Renal cortex interstitium (tissue), 15 donors: ENCODE data around the gene CLEC9A. TPM values are rescaled to one million over a fixed set of nuclear protein-coding genes. Genes with fewer than 3 reads are reported as not detected.
"Not testable (repeated sequence)": the region's sequence is repeated elsewhere in the genome, so short reads cannot be mapped to it uniquely, and the experiment has no call there.

Experiments
- DNase-seq, 11 donors: peaks; one replicate each; pipeline ENCODE4 v3.0.0-alpha.2; 2013; ENCODE audit warnings: low read depth in 9 of 11, low spot score in 4 of 11; ENCODE audit errors: extremely low read depth in 1 of 11
- long read RNA-seq, 16 experiments: transcript quantifications; one replicate each; lab custom pipeline, GENCODE V29; 2026
- polyA plus RNA-seq, 3 donors: library from polyadenylated mRNA; unstranded; fragments of 120-200 nt; gene quantifications; one replicate each; pipeline ENCODE4 v1.2.1, GENCODE V29; 2013; ENCODE audit not compliant: insufficient read length in 3 of 3

The CLEC9A gene
- polyA plus RNA-seq: under 1 TPM; 0.22 to 0.39 (median 0.38) TPM
- long read RNA-seq, donor 1: 0 reads
- long read RNA-seq, donor 2: 0 reads
- long read RNA-seq, donor 3: 0 reads
- long read RNA-seq, donor 4: 0 reads
- long read RNA-seq, donor 5: 0 reads
- long read RNA-seq, donor 6: 0 reads
- long read RNA-seq, donor 7: 0 reads
- long read RNA-seq, donor 8: 0 reads
- long read RNA-seq, donor 9: 0 reads
- long read RNA-seq, donor 10: 0 reads
- long read RNA-seq, donor 11: 0 reads
- long read RNA-seq, donor 12: 0 reads
- long read RNA-seq, donor 13: 0 reads
- long read RNA-seq, donor 14: 0 reads
- long read RNA-seq, donor 15: 0 reads
- long read RNA-seq, donor 16: 0 reads

DNA sequence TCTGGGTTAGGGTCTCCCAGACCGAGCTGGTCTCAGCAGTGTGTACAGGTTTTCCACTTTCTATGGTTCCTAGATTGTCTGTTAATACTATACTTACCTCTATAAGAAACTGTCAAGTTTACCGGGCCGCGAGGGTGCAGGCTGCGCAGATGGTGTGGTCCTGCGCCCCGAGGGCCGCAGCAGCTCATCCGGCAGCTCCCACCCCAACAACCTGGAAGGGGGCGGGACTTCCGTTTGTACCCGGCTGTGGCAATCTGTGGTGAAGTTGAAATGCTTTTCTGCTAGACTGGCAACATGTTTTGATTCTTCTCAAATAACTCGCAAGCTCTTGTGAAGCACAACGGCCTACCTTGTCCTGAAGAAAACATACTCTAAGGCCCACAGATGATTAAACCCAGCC, at the start of gene CLEC9A:
Gene CLEC9A, plus strand, starts transcription at position 237 of the 400 bp plus-strand sequence. CDS start 22,006 bp downstream, outside the sequence.
- DNase-seq: no peak

DNA sequence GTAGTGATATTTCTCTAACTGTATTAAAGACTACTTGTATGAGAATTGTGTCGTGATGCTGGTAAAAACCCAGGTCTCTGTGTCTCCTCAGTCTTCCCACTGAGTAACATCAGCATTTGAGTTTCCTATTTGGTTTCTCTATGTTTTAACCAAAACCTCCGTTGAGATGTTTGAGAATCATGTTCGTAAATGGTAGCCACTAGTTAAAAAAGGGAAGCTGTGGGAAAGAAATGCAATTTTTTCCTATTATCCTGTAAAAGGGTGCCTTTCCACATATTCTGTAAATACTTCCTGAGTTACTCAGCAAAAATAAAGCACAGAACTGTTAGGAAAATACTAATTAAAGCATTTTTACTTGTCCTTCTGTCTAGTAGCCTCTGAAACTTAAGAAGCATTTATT, 38.6 kb upstream of the CLEC9A start:
- DNase-seq: no peak

DNA sequence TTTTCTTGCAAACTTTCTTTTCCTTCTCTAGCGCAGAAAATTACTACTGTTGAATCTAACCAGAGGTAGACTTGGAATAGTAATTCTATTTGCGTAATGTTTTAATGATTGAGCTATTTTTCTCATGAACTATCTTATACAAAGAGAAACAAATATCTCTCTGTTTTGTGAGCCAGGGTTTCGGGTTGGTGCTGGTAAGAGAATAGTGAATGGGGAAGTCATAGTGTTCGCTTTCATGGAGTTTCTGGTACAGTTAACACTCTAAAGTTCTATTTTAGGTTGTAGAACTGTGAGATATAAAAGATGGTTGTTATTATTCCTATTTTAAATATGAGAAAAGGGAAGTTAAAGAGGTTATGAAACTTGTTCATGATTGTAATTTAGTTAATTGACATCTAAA, 38.2 kb upstream of the CLEC9A start:
- DNase-seq: no peak

DNA sequence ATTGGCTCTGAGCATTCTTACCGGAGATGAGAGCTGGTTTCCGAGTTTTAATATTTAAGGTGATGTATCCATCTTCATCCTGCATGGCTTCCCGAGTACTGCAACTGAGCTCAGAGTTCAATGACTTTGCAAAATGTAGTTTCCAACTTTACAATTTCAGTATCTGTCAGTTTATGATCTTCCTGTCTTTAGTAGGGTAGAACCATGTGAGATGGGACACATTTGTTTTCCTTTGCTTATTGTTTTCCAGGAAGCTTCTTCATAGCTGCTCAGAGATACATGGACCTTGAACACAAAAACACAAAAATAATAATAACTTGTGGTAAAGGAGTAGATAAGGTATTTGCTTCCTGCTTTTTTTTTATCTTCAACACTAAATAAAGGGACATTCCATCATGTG, 31.5 kb upstream of the CLEC9A start, which contains the start of gene CLEC1B:
Gene CLEC1B, minus strand, starts transcription at position 106 of the 400 bp plus-strand sequence. Its CDS starts 21 bp downstream, at position 85.
- no peak for DNase-seq

DNA sequence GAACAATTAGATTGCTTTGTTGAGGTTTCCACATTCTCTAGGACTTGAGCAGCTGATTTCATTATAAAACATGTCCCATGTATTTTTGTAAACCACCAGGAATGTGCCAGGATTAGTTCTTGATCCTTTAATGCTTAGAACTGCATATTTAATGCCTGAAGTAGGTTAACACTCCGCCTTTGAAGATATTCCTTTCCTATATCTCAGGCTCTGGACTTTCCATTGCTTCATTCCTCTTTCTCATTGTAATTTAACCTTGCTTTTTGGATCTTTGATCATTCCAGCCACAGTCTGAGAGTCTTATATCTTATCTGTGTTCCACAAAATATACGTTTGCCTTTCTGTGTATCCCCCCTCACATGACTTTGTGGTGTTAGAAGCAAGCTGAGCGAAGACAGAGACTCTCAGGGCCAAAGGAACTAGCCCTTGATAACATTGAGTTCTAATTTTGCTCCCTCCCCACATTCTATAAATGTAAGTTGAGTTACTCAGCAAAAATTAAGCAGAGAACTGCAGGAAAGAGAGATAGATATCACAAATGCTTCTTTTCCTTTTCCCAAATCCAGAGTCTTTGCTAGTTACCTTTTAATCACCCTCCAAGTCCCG, 29.2 kb upstream of the CLEC9A start:
- no peak for DNase-seq

DNA sequence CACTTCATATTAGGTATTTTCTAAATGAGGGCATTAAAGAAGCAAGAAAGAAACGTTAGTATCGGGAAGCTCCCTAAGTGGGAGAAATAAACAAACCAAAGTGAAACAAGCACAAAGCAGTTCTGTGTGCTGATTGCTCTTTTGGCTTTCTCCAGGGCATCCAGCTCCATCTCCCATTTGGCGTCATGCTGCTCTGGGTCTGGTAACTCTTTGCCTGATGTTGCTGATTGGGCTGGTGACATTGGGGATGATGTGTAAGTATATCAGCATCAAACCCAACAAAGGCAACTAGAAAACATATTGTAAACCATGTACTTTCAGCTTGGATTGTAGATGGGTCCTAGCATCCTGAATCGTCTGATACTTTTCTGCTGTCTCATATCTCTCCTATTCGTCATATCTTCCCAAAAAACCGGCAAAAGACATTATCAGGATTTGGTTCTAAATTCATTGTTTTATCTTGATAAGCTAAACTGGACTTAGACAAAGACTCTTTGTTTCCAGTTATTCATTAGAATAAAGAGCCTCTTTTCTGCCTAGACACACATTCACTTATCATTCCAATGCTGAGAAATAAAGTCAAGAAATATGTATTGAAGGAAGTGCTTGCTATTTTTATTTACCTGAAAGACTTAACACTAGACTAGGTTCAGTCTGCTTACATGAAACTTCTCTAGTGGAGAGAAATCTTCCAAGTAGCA, 17.7 kb upstream of the CLEC9A start:
- DNase-seq: no peak

DNA sequence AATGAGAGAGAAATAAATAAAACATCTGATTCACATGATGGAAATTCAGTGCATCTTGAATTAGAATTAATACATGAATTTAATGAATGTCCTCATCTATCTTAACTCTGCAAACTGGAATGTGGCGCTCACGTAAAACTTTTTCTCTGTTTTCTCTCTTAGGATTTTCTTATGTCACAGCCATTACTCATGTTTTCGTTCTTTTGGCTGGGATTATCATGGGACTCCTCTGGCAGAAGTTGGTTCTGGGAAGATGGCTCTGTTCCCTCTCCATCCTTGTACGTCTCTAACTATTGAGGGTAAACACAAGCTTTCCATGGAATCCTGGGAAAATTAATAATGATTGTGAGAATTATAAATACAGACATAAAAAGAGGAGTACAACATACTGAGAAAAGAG, 15.0 kb upstream of the CLEC9A start:
- DNase-seq: no peak

DNA sequence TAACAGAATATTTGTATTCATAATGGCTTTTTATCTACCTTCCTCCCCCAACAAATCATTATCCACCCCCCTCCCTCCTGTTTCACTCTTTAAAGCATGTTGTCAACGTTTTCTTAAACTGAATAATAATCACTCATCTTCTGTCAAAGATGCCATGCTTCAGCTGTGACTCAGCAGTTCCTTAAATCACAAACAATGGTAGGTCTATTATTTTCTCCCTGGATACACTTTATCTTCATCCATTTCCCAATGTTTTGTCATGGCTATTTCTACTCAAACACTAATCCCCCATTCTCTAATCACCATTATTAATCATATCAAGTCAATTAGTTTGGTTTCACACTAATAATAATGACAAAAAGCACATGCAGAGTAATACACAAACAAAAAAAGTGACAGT, 13.6 kb upstream of the CLEC9A start:
- DNase-seq: no peak

DNA sequence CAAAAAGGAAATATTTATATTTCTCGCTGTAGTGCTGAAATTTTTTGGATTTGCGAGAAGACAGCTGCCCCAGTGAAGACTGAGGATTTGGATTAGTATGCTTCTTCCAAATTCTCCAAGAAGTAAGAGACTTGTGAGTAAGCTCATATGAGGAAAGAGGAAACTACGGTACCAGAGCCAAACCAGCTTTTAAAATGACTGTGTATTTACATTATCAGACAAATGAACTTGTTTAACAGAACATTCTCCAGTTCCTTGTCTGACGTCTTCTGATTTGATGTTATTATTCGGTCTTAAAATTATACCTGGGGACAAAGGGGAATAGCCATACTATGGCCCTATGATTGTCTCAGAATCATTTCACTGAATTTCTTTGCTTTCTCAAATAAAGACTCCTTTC, 12.1 kb upstream of the CLEC9A start:
- DNase-seq: no peak

DNA sequence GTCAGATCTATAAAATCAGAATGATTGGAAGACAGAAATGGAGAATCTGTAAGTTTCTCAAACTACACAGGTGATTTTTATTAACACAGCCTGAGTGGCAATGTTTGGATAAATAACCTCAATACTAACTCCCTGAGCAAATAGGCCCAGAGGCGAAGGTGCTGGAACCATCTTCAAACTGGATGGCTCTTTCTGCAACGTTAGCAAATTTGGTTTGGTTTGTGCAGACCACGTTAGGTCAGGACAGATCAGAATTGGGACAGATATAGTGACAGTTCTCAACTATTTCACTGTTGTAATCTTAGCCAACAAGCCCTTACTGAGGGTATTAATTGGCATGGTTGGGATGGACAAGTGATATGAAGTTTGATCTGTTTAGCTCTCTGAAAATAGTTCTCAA, 9.1 kb upstream of the CLEC9A start:
- DNase-seq: no peak

DNA sequence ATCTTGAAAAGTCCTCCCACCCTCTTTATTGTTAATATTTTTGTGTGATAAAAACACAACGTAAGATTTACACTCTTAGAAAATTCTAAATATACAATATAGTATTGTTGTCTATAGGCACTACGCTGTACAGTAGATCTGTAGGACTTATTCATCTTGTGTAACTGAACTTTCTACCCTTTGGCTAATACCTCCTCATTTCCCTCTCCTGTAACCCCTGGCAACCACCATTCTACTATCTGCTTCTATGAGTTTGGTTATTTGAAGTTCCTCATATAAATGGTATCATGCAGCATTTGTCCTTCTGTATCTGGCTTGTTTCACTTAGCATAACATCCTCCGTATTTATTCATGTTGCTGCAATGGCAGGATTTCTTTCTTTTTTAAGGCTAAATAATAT, 5.2 kb upstream of the CLEC9A start:
- DNase-seq: no peak

DNA sequence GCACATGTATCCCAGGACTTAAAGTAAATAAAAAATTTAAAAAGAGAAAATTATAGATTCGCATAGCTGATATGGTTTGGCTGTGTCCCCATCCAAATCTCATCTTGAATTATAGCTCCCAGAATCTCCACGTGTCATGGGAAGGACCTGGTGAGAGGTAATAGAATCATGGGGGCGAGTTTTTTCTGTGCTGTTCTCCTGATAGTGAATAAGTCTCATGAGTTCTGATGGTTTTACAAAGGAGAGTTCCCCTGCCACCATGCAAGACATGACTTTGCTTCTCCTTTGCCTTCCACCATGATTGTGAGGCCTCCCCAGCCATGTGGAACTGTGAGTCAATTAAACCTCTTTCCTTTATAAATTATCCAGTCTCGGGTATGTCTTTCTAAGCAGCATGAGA, 3.8 kb upstream of the CLEC9A start:
- not testable (repeated sequence) for DNase-seq

DNA sequence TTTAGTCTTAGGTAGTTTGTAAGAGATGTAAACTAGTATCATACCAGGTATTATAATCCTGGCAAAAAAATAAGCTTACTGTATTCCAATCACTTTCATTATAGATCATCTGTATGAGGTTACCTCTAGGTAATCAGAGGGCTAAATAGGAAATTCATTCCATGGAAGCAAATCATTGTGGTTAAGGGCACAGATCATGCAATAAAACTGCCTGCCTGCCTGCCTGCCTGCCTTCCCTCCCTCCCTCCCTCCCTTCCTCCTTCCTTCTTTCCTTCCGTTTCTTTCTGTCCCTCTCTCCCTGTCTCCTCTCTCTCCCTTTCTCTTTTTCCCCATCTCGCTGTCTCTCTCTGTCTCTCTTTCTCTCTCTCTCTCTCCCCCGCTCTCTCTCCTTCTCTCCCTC, 3.2 kb upstream of the CLEC9A start:
- no peak for DNase-seq

DNA sequence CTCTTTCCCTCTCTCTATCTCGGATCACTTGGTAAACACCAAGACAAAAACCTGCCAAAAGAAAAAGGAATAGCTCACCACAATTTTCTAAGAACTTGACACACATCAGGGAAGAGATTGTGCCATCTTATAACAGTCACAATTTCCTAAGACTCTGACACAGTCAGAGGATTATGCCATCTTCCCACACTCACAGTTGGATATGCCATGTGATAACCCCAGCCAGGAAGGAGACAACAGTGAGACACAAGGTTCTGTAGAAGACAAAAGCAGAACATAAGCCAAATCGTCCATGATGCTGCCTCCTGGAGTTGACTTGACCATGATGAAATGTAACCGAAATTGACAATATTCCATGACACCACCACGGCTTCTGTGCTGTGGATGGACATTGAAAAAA, 2.8 kb upstream of the CLEC9A start:
- DNase-seq: no peak

DNA sequence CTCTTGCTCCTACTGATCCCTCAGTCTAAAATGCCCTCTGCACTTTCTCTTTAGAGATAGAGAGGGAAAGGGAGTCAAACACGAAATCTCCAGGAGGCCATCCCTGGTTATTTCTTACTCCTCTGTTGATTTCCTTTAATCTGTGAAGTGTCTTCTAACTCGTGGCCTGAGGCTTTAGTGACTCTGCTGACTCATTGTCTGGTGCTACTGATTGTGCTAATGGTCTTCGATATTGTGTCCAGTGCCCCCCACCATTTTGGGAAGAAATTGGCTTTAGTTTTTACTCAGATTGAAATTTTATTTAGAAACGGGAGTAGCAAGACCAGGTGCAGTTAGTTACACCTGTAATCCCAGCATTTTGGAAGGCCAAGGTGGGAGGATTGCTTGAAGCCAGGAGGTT, 839 bp downstream of the CLEC9A start:
- DNase-seq: no peak

DNA sequence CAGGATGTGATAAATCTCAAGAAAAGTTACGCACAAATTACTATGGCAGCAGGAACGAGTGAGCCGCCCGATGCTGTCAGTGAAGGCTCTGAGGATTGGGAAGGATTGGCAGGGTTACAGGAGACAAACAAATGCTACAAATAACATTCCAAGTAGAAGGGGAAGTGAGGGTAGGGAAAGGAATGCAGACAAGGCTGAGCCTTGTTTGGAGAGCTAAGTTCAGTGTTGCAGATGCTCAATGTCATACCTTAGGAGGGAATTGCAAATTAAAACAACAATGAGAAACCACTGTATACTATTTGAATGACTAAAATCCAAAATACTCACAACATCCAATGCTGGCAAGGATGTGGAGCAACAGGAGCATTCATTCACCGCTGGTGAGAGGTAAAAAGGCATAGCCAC, 1.3 kb downstream of the CLEC9A start:
- no peak for DNase-seq

DNA sequence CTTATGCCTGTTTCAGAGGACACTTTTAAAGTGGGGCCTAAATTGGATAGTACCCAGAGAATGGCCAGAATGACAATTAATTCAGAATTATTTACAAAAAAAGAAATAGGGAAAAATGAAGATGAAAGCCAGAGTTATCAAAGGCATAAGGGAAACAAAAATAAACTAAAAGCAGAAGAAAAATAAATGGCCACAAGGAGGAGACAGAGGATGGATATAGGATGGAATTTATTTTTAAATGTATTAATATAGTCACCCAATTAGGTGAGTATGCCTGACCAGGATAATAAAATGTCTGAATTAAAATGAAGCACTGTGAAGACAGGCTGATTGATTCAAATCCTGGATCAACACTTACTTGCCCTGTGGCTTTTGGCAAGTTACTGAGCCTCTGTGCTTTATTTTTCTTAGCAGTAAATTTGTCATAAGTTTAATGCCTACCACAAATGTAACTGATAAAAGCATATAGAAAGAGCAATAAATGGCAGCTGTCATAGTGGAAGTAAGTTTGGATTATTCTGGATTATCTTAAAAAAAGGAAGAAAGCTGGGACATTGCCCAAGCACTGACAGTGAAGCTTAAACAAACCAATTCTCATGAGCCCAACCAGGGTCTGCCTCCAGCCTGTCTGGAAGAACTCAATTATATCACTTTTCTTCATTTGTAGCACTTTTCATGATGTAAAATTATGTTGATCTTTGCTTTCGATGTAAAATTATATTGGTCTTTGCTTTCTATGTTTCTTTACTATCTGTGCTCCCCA, 3.5 kb downstream of the CLEC9A start:
- peak in 1 of 11 donors; percentile 4 for DNase-seq

DNA sequence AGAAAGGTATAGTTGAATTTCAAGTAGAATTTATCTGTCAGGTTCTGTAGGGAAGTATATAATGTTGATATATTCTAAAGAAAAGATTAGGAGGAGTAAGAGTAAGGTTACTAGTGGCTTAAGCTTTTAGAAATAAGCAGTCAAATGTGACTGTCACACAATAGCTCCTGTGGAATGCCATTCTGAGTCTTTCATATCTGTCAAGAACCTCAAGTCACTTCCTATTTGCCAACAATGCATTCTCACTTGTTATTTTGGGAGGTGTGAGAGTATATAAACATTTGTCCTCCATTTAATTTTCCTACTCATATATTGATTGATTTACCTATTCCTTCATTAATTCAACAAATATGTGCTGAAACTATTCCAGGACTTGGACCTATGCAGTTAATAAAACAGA, 11.7 kb downstream of the CLEC9A start:
- no peak for DNase-seq

DNA sequence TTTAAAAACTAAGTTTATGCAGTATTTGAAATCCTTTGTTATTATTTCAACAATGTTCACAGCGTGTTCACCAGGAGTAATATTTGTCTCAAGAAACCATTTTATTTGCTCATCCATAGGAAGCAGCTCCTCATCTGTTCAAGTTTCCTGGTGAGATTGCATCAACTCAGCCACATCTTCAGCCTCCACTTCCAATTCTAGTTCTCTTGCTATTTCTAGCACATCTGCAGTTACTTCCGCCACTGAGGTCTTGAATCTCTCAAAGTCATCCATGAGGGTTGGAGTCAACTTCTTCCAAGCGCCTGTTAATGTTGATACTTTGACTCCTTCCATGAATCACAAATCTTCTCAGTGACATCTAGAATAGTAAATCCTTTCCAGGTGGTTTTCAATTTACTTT, 18.0 kb downstream of the CLEC9A start:
- no peak for DNase-seq
